ENCODE results near the gene CPT1C. TPM values are rescaled to one million over a fixed set of nuclear protein-coding genes. Genes with fewer than 3 reads are reported as not detected.

CPT1C gene
- total and polyA plus RNA-seq, 2 donors (not counting 1 experiment from before 2014, with no cell fraction given) = 0.30 to 1.7 TPM

DNA sequence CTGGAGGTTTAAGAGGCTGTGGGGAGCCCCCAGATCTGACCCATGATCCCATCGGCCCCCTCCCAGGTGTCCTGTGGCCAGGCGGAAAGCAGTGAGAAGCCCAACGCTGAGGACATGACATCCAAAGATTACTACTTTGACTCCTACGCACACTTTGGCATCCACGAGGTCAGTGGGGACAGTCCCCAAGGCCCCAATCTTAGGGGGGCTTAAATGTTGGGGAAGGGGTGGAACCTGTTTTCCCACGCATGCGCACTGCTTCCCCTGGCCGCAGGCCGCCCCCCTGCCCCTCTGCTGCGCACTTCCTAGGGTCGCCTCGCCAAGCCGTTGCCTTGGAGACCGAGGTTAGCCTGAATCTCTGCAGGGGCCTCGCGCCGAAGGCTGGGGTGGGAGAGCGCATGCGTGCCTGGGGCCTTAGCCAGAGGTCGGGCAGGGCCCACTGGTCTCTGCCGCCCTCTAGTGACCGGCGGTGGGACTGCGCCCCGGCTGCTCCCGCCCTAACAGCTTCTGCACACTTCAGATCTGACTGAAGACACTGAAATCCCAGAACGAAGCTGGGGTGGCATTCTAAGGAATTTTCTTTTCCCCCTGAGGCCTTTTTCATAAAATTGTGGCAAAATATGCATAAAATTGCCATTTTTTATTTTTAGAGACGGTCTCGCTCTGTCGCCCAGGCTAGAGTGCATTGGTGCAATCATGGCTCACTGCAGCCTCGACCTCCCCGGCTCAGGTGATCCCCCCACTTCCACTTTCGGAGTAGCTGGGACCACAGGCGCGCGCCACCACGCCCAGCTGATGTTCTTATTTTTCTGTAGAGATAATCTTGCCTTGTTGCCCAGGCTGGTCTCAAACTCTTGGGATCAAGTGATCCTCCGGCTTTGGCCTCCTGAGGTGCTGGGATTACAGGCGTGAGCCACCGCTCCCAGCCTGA lies 10.2 kb upstream of the CPT1C start:
- Histone ChIP-seq H3K4me3 (ENCODE audit: control extremely low read depth in 1 of 5, extremely low read depth in 1 of 5, insufficient read depth in 1 of 5, low read depth in 2 of 5, low read length in 4 of 5) (no peak overlapping the region), H3K36me3 (replicated peaks in 1 of 2; ENCODE audit: control extremely low read depth in 1 of 2, control insufficient read depth in 1 of 2, extremely low read depth in 1 of 2, insufficient read depth in 2 of 2, low read length in 1 of 2) (peaks cover 0 to 48% of the 10 kb centered on the region in 2 experiments), H3K79me2 (ENCODE audit: control insufficient read depth, insufficient read depth, low read length) (peaks cover 61% of the 10 kb centered on the region), H3K9ac (ENCODE audit: low read length) (no peak overlapping the region), H3K4me1 (ENCODE audit: control insufficient read depth in 2 of 2, insufficient read depth in 2 of 2, low read length in 2 of 2) (peaks cover 32 to 41% of the 10 kb centered on the region in 2 donors), H3K9me3 (ENCODE audit: control extremely low read depth in 1 of 3, control insufficient read depth in 2 of 3, insufficient read depth in 1 of 3, low read length in 2 of 3) (peaks cover 0 to 5% (median 0%) of the 10 kb centered on the region in 3 donors), H2AFZ (ENCODE audit: insufficient read depth, low read depth, low read length, poor library complexity, severe bottlenecking) (no peak overlapping the region), H3K27ac (ENCODE audit: low read length in 2 of 2) (peak overlapping the region; percentile 41 to 93), H3K27me3 (replicated peaks in 1 of 4; ENCODE audit: control extremely low read depth in 1 of 4, control insufficient read depth in 3 of 4, insufficient read depth in 4 of 4, low read length in 3 of 4) (no peaks in the 10 kb centered on the region), H3K4me2 (replicated peaks; ENCODE audit: low read depth, low read length, poor library complexity, severe bottlenecking) (peak overlapping the region; percentile 48), H4K20me1 (ENCODE audit: control insufficient read depth, insufficient read depth, low read length, poor library complexity, severe bottlenecking) (peaks cover 78% of the 10 kb centered on the region)
- TF ChIP-seq EZH2 (IDR thresholded peaks at IDR 0.05; ENCODE audit: borderline replicate concordance, insufficient read depth, low read depth, low read length, poor library complexity, severe bottlenecking) = no peak
- TF ChIP-seq, protein P1, sequence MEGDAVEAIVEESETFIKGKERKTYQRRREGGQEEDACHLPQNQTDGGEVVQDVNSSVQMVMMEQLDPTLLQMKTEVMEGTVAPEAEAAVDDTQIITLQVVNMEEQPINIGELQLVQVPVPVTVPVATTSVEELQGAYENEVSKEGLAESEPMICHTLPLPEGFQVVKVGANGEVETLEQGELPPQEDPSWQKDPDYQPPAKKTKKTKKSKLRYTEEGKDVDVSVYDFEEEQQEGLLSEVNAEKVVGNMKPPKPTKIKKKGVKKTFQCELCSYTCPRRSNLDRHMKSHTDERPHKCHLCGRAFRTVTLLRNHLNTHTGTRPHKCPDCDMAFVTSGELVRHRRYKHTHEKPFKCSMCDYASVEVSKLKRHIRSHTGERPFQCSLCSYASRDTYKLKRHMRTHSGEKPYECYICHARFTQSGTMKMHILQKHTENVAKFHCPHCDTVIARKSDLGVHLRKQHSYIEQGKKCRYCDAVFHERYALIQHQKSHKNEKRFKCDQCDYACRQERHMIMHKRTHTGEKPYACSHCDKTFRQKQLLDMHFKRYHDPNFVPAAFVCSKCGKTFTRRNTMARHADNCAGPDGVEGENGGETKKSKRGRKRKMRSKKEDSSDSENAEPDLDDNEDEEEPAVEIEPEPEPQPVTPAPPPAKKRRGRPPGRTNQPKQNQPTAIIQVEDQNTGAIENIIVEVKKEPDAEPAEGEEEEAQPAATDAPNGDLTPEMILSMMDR (IDR thresholded peaks at IDR 0.05) = peak; percentile 98
- H3K9me3 Mint-ChIP-seq (ENCODE audit: insufficient read depth) = no peaks in the 10 kb centered on the region
- no peaks in the 10 kb centered on the region for H3K27me3 Mint-ChIP-seq
- CTCF ChIA-PET = interaction anchor here (0.6 to 1.9 kb wide), 24 partner anchors 9 to 459 kb away, joined by 3 to 10 read pairs (median 4); partner anchors contain the start of genes CPT1C, FLT3LG, NOSIP and PRRG2
- ATAC-seq (ENCODE audit: low read depth) (peak; percentile 16), DNase-seq (peak; percentile 93)
- peak overlapping the region; percentile 52 for H3K4me3 Mint-ChIP-seq
- POLR2A ChIA-PET = interaction anchor here (0.6 to 0.9 kb wide), 4 partner anchors 15 to 472 kb away, joined by 3 to 6 read pairs (median 3); partner anchors contain the start of genes BCL2L12 and IRF3
- peaks cover 42% of the 10 kb centered on the region for H3K4me1 Mint-ChIP-seq
- 37% methylated on average over 36 of the region's 40 CpGs for WGBS (ENCODE audit: insufficient coverage)
- intact Hi-C loops (cut with micrococcal nuclease) = loop anchor here (1.0 kb wide), 1 partner anchor 90 kb away; no protein-coding TSS in a partner anchor
- H3K27ac Mint-ChIP-seq = peak overlapping the region; percentile 70
